ENCODE measurements around the gene EDA.
A peak's percentile ranks its signal among the peaks of the same experiment; 100 is the strongest.

The EDA gene

DNA sequence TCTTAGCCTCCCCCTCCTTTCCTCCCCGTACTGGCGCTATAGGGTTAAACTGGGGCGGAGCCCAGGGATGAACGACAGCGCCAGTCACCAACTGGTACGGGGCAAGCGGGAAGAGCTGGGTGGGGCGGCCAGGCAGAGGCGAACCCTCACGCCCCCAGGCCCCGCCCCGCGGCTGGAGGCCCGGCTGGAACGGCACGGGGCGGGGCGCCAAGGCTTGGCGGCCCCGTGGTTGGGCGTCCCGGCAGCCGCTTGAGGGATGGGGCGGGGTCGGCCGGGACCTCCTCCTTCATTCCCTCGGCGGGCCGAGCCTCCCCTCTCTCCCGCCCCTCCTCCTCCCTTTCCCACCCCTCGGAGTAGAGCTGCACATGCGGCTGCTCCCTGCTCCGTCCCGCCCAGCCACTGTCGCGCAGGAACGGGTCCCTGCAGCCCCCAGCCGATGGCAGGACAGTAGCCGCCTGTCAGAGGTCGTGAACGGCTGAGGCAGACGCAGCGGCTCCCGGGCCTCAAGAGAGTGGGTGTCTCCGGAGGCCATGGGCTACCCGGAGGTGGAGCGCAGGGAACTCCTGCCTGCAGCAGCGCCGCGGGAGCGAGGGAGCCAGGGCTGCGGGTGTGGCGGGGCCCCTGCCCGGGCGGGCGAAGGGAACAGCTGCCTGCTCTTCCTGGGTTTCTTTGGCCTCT is at the start of gene EDA:
Gene EDA (plus strand): TSS at position 335 of the 678 bp plus-strand sequence.
- peak; percentile 18 to 47 (median 29) for DNase-seq

DNA sequence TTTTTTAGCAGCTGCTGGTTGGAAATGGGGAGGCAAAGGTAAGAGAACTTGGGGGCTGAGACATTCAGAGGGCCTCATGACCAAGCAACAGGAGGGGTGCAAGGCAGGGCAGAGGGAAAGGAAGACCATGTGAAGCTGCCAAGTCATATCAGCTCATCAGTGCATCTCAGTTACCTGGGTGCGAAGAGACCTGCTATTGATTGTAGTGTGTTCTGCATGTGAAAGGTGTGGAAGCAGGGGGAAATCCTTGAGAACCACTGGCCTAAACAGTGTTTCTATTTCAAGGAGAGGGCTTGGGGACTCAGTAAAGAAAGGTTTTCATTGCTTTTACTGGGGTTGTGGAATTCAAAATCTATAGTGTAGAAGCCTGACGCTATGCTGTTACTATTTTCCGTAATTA is 47.1 kb upstream of the EDA start:
- DNase-seq, result no peak

DNA sequence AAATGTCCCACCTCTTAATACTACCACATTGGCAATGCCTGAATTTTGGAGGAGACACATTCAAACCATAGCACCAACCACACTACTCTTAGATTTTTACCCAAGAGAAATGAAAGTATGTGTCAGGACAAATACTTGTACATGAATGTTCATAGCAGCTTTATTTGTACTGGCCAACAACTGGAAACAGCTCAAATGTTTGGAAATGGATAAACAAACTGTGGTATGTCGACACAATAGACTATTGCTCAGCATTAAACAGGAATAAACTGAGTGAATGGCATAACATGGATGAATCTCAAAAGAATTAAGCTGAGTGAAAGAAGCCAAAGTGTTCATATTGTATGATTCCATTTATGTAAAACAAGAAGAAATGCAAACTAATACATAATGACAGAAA is 18.5 kb upstream of the EDA start:
- no peak for DNase-seq

DNA sequence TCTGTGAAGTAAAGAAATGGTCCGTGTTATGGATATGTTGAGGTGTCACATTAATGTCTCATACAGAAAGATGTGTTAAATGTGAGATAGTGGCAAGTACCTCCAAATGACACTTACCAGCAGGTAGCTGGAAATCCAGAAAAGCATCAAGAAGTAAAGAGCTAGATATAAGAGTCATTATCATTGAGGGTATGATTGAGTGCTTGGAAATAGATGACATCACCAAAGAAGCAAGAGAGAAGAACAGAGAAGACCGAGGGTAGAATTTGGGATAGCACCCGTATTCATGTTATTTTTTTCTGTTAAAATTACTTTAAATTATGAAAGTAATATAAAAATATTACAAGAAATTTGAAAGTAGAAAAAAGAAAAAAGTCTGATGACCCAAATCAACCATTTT is 15.7 kb upstream of the EDA start:
- DNase-seq, result no peak

DNA sequence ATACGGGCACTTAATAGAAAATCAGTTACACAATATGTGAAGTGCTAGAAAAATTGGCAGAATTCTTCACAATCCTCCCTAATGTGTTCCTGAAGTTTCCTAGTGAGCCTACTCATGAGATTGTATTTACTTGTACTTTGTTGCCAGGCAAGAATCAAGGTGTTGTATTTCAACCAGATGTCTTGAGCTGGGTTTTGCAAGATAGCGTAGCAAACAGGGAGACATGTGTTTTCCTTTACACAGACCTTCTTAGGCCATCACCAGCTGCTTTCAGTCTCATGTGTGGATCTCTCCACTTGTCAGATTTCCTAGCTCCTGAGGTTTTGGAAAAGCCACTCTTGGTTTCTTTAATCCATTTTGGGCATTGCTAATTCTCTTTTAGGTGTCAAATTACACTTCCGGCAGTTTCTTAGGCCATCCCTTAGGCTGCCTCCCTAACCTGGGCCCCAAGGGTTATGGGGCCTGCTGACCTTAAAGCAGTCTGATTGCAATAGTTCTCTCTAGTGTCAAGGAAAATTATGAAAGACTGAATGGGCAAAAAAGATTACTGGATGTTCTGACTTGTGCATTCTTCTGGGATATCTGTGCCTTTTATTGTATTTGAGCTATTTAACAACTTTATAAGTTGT is 12.2 kb upstream of the EDA start:
- no peak for DNase-seq

DNA sequence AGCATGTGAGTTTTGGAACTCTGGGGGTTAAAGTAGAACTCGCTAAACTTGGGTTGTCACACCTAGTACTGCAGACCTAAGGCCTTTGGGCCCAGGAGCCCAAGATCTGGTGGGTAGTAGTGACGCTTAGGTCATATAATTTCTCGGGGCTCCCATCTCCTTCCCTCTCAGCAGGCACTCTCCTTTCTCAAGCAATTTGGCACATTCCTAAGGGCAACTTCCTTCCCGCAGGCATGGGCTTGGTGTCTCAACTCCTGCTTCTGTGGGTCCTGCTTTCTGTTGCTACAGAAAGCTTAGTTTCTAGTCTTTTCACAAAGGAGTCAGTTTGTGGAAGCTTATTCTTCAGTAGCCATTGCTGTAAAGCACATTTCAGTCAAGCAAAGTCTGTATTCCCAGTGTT is 10.4 kb upstream of the EDA start:
- DNase-seq, result no peak

DNA sequence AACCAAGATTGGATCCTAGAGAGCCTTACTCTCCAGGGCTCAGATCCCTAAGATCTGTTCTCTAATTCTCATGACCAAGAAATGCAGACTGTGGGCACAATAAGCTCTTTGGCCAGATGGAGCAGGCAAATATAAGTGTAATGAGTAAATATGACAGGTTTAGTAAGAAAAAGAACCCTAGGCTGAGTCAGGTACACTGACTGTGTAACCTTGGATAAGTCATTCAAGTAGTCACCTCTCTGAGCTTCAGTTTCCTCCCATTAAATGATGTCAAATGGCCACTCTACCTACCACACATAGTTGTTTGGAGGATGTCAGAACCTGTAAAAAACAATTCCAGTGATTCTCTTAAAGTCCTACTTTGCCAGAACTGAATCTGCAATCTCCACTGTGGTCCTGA is 8.3 kb upstream of the EDA start:
- no peak for DNase-seq

DNA sequence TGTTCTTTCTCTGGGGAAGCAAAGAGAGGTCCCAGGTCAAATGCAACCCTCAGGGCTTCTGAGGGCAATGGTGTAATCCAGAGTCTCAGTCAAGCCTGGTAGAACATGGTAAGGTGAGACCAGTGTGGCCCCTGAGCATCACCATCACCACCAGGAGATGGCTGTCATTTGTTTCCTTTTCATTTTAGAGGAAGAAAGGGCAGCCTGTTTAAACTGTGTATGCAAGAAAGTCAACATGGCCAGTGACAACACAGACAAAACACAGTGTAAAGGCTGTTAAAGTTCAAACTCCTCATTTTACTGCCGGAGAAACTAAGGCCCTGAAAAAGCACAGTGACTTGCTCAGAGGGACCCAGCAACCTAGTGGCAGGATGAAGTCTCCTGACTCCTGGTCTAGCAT is 2.0 kb upstream of the EDA start:
- no peak for DNase-seq

DNA sequence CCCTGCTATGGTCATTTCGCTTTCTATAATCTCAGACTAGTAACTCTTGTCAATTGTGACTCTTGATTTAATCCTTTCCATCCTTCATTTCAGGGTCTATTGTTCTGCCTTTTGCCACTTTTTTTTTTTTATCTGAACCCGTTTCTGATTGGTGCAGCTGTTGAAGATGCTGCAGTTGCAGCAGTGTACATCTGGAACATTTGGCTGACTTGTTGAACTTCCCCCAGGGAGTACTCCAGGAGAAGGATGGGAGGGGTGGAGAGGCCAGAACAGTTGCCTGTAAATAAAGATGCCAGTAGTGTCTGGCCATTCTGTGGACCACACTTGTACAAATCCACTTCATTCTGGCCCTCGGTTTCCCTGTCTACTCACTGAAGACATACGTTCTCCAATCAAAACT is 1.0 kb upstream of the EDA start:
- DNase-seq, result no peak

DNA sequence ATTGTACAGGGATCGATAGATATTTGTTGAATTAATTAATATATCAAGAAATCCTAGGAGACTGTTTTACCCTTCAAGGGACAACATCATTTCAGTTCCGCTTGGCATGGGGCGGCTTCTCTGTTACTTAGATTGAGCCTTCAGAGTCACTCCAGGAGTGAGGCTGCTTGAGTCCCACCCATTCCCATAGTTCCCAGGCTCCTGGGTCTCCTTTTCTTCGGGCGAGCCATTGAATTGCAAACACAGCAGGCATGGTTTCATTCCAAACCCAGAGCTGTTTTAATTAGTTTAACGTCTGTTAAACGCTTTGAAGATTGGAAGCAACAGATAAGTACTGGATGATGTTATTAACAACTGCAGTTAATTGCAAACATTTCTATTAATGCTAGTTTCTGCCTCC is 571 bp upstream of the EDA start:
- no peak for DNase-seq

DNA sequence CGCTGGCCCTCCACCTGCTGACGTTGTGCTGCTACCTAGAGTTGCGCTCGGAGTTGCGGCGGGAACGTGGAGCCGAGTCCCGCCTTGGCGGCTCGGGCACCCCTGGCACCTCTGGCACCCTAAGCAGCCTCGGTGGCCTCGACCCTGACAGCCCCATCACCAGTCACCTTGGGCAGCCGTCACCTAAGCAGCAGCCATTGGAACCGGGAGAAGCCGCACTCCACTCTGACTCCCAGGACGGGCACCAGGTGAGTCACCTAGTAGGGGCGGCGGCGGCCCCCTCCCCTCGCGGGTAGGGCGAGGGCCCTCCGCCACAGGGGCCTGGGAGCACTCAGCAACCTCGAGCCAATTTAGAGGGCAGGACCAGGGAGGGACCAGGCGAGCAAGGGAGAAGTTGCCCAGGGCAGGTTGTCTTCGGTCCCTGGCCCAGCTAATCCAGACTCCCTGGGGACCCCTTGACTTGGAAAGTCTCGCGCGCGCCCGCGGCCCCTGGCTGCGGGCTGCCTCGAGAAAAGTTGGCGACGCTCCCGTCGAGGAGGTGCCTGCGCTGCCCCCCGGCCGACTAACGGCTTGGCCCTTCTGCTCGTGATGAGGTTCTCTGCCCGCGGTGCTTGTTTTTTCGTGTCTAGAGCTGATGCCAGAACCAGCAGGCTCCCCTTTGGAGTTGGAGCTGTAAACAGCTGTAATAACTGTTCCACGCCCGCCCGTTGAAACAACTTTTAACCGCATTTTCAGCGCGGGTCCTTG is 717 bp downstream of the EDA start:
- no peak for DNase-seq

DNA sequence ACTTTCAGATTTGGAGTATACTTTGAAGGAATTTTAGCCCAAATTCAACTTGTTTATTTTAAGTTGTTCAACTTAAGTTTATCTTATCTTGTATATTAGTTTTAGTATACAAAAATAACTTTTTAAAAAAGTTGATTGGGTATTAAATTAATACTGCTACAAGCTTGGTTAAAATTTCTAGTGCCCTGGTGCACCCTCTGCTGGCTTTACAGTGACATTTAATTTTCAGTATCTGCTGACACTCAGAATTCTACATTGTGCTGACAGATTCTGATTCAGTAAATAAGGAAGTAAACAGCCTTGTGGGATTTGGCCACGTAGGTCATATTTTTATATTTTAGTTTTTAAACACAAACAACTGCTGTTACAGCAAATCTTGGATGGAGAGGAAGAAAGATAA is 2.9 kb downstream of the EDA start:
- DNase-seq, result no peak

DNA sequence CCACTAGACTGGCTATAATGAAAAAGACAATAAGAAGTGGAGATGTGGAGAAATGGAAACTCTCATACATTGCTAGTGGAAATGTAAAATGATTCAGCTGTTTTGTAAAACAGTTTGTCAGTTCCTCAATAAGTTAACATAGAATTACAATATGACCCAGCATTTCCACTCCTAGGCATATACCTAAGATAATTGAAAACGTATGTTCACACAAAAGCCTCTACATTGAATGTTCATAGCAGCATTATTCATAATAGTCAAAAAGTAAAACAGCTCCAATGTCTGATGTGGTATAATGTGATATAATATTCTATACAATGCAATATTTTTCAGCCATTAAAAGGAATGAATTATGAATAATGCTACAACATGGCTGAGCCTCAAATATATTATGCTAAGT is 10.2 kb downstream of the EDA start:
- no peak for DNase-seq

DNA sequence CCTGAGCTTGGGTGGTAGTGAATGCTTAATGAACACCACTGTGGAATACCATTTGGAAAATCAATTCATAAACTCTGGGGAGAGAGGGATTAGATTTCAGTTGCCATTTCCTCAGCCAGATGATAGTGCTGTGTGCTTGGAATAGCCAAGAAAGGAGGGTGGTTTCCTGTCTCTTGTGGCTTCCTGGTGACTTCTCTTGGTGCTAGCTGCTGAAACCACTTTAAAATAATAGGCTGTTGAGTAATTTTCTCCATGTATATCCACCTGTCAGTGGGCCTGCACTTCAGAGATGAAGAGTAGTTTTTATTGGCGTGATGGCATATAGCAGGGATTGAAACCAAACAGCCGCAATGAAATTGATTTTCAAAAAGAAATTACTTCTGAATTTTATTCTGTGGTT is 11.8 kb downstream of the EDA start:
- DNase-seq, result no peak

DNA sequence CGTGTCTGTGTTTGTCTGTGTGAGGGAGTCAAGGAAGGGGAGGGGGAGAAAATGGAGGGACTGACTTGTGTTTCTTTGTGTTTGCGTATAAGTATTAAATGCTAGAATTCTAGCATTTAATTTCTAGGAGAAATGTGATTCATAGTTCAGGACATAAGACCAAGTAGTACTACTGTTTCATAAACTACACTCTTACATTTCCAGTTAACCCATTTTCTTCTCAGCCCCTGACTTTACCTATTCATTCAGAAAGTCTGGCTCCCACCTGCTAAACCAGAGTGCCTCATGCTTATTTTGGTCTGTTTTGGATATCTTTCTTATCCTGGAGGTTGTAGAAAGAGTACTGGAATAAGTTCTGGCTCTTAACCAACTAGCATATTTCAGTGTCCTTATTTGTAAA is 14.2 kb downstream of the EDA start:
- no peak for DNase-seq

DNA sequence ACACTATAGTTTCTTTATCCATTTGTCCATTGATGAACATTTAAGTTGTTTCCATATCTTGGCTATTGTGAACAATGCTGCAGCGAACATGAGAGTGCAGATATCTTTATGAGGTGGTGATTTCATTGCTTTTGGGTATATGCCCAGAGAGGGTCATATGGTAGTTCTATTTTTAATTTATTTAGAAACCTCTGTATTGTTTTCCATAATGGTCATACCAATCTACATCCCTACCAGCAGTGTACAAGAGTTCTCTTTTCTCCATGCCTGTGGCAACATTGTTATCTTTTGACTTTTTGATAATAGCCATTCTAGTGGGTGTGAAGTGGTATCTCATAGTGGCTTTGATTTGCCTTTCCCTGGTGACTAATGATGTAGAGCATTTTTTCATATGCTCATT is 48.8 kb downstream of the EDA start:
- no peak for DNase-seq

DNA sequence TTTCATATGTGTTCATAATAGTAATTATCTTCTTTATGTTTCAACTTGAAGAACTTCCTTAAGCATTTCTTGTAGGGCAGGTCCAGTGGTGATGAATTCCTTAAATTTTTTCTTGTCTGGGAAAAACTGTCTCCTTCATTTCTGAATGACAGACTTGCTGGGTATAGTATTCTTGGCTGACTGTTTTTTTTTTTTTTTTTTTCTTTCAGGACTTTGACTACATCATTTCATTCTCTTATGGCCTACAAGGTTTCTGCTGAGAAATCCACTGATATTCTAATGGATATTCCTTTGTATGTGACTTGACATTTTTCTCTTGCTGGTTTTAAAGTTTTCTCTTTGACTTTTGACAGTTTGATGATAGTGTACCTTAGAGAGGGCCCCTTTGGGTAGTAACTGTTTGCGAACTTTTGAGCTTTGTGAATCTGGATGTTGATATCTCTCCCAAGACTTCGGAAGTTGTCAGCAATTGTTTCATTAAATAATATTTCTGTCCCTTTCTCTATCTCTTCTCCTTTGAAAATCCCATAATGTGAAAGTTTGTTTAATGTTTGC is 54.2 kb downstream of the EDA start:
- DNase-seq, result no peak

DNA sequence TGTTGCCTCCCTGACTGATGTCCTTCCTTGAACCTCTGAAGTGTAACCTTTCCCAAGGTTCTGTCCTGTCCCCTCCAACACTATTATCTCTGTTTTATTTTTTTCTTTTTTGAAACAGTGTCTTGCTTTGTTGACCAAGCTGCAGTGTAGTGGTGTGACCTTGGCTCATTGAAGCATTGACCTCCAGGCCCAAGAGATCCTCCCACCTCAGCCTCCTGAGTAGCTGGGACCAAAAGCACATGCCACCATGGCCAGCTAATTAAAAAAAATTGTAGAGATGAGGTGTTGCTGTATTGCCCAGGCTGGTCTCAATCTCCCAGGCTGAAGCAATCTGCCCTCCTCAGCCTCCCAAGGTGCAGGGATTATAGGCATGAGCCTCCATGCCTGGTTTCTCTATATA is 59.0 kb downstream of the EDA start:
- no peak for DNase-seq

DNA sequence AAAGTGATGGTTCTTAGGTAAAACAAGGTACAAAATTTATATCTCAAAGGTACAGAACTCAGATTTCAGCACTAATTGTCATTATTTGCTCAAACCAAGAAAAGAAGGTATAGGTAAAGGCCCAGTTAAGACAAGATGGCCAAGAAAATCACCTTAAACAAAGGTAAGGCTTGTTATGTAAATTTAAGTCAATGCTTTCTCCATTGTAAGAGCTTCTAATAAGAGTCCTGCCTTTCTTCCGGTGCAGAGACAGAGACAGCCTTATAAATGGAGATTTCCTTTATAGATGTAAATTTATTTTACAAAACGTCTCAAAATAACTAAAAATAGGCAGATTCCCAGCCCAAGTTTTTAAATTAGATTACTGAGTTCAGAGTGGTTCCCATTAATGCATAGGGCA is 89.9 kb downstream of the EDA start:
- no peak for DNase-seq

DNA sequence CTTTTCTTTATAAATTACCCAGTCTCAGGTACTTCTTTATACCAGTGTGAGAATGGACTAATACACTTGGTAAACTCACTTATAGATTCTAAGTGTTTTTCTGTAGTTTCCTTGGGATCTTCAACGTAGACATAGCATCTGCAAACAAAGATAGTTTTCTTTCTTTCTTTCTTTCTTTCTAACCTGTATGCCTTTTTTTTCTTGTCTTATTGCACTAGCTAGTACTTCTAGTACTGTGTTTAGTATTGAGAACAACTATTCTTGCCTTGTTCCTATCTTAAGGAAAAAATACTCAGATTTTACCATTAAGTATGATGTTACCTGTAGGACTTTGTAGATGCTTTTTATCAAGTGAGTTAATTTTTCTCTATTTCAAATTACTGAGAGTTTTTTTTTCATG is 102.2 kb downstream of the EDA start:
- DNase-seq, result no peak

DNA sequence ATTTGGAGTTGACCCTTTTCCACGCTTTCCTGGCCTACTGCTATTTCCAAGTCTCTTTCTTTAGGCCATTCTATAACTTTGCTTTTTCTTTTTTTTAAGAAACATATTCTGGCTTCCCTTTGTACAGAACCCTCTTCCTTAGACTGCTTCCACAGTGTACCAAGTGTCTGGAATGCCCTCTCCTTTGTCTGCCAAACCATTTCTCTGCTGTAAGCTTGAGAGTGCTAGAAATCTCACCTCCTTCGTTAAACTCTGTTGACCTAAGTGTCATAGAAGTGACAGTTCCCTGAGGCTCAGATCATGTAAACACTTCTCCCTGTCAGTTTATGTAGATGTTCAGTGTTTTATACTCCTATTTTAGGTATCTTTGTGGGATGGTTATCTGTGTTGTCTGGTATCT is 108.4 kb downstream of the EDA start:
- DNase-seq, result no peak

DNA sequence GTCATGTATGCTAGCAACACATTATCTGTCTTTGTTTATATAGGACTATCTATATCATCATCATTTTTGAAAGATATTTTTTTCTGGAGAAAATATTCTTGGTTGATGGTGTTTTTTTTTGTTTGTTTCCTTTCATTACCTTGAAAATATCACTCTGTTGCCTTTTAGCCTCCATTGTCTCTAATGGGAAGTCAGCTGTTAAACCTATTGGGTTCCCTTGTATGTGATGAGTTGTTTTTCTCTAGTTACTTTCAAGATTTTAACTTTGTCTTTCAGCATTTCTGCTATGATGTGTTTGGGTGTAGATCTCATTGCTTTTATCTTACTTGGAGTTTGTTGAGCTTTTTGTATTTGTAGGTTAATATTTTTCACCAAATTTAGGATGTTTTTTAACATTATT is 124.4 kb downstream of the EDA start:
- DNase-seq, result no peak

DNA sequence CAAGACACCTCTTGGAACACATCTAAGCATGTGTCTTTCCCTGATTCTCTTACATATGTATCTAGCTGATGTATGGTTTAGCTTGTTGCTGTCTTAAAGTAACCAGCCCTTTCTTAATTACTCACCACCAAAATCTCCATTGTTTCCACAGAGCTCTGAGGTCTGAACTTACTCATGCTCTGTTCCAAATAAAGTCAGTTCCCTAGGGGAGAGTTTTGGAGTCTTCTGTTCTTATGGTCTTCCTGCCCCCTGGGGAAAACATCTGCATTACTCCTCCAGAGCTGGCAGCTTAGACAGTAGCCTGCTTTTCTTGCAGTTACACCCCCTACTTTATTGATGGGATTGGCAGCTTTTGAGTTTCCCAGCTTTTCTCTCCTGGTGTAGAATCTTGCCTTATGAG is 125.8 kb downstream of the EDA start:
- DNase-seq, result no peak

DNA sequence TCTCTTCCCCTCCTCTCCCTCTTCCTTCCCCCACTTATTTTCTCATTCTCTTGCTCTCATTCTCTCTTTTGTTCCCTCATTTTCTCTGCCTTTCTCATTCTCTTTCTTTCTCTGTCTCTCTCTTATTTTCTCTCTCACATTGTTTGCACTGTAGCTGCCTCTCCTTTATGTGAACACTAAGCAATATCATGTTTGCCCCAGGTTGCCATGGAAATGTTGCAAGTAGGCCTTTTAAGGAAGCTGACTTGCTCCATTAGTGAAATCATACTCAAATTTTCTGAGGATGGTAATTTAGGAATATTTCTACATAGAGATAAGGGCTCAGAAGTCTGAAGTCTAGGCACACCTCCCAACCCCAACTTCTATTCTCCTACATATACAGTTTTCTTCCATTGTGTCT is 130.1 kb downstream of the EDA start:
- DNase-seq, result no peak
